GM21423 (cell line): ENCODE results near the gene COPE.

Experiments used
- ATAC-seq: cut with Tn5 transposase; IDR thresholded peaks from one replicate; pipeline ENCODE4 v1.9.1; 2021; ENCODE audit warnings: mild to moderate bottlenecking, moderate library complexity; ENCODE audit not compliant: unreplicated experiment

Gene COPE

DNA sequence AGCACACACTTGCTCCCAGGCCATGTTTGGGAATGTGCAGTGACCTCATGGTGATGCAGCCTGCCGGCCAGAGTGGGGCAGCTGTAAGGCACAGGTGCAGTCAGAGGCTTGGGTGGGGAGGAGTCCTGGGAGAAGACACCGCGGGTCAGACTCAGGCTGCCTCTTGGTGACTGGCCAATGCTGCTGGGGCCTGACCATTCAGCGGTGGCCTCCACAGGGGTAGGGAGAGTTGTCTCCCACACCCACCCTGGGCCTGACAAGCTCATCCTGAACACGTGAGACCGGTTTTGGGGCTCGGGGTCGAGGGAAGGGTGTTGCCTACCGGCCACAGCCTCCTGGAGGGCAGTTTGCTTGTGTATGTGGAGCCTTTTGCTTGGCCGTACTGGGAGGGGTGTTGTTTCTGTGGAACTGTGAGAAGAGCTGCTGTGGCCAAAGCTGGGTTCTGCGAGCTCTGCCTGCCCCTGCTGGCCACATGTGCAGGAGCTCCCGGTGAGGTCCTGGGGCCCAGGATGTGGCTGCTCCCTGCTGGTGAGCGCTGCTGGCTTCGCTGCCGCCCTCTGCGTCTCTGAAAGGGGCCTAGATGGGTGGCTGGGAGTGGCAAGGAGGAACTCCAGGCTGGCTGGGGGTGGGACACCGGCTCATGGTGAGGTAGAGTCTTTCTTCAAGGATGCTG is 65.3 kb downstream of the COPE start:
- ATAC-seq, result no peak

DNA sequence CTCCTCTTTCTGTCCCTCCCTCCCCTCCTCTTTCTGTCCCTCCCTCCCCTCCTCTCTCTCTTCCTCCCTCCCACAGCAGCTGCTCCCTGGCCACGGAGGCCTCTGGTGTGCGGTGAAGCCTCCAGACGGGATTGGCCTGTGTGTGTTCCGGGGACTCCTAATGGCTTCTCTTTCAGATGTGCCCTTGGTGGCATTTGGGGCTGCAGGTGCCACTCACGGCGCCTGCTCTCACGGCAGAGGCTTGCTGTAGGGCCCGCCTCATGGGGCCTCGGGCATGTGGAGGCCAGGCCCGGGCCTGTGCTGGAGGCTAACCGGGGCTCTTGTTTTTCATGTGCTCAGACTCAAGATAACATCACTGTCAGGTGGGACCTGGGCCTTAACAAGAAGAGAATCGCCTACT is 66.5 kb downstream of the COPE start:
- no peak for ATAC-seq

DNA sequence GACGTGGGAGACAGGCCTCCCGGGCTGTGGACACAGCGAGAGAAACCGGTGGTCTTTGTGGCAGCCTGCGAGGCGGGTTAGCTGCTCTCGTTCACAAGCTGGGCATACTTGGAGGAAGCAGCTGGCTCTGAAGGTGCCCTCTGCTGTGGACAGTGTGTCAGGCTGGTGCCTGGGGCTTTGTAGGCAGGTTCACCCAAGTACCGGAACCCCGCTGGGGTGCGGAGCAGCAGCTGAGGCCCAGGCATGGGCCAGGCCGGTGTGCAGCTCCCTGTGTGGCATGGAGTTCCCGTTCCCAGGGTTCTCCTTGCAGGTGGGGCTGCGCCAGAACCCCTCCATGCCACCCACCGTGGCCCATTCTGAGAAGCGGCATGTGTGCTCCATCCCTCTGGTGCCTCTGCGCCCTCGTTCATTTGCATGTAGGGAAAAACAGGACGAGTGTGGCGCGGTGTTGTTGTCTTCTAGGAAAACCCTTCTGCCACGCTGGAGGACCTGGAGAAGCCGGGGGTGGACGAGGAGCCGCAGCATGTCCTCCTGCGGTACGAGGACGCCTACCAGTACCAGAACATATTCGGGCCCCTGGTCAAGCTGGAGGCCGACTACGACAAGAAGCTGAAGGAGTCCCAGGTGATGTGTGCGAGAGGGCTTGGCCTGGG is 67.4 kb downstream of the COPE start:
- ATAC-seq, result no peak

DNA sequence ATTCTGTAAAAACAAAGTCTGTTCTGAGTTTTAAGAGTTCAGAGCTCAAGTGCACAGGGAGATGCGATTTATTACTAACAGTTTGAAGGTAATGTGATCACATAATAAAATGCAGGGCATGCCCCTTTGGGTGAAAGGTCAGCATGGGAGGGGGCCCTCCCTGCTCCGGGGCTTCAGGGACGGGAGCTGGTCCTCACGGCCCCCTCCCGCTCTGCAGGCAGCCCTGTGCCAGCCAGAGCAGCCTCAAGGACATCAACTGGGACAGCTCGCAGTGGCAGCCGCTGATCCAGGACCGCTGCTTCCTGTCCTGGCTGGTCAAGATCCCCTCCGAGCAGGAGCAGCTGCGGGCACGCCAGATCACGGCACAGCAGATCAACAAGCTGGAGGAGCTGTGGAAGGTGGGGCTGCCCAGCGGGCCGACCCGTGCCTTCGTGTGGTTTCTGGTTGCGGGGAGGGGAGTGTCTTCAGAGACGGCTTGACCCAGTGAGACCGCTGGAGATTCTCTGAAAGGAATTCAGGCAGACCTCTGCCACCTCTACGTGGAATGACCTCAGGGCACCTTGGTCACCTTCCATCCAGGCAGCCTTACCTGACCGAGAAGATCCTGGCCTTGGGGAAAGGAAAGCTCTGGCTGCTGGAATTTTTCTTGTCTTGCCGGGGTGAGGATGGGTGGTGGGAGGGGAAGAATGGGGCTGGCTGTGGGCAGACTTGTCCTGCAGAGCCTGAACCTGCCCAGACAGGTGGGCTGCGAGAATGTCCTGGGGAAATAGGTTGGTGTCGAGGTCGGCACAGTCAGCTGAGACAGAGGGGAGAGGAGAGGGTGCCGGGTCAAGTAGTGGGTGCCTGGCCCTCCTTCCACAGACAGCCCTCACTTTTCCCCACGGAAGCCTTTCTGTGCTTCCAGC is 68.5 kb downstream of the COPE start:
- no peak for ATAC-seq

DNA sequence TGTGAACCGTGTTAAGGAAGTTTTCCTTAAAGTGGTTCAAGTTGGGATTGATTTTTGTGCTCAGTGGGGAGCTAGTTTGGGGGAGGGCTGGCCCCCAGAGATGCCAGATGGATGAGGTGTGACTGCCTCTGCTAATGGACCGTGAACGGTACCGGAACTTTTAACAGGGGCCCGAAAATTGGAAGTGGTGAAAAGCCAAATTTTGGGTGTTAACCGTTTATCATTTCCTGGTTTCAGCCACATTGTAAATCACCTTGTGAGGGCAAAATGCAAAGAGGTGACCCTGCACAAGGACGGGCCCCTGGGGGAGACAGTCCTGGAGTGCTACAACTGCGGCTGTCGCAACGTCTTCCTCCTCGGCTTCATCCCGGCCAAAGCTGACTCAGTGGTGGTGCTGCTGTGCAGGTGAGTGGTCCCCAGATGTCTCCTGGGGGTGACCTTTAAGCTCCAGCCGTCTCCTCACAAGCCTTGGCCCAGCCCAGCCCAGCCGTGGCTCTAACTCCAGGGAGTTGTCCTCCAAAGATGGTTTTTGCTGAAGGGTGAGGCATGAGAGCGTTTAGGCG is 69.3 kb downstream of the COPE start:
- no peak for ATAC-seq
